HK-2 (cell line): ENCODE measurements around the gene IFNL1.
"Not testable (repeated sequence)": the region's sequence is repeated elsewhere in the genome, so short reads cannot be mapped to it uniquely, and the experiment has no call there.

ENCODE experiments used
- DNase-seq: peaks from one replicate; pipeline ENCODE4 v3.0.0-alpha.2; 2018; ENCODE audit not compliant: unreplicated experiment

The IFNL1 gene

GRCh38 chr19:39270036-39270871 lies 26.0 kb upstream of the IFNL1 start:
- DNase-seq, result no peak

GRCh38 chr19:39273859-39274258 lies 22.3 kb upstream of the IFNL1 start:
- DNase-seq, result not testable (repeated sequence)

GRCh38 chr19:39275578-39275977 lies 20.6 kb upstream of the IFNL1 start:
- no peak for DNase-seq

GRCh38 chr19:39276740-39277139 lies 19.5 kb upstream of the IFNL1 start:
- no peak for DNase-seq

- no peak for DNase-seq
Observed at GRCh38 chr19:39277598-39277997, 18.6 kb upstream of the IFNL1 start.

GRCh38 chr19:39282021-39282420 lies 14.2 kb upstream of the IFNL1 start:
- DNase-seq, result no peak

- no peak for DNase-seq
Observed at GRCh38 chr19:39284032-39284431, 12.2 kb upstream of the IFNL1 start.

GRCh38 chr19:39293394-39293793 lies 2.8 kb upstream of the IFNL1 start:
- no peak for DNase-seq

GRCh38 chr19:39296906-39297305 lies 699 bp downstream of the IFNL1 start:
- no peak for DNase-seq

GRCh38 chr19:39297931-39298634 lies 1.9 kb downstream of the IFNL1 start:
- no peak for DNase-seq

- DNase-seq, result no peak
Observed at GRCh38 chr19:39299404-39299803, 3.2 kb downstream of the IFNL1 start.

GRCh38 chr19:39299832-39300231 lies 3.6 kb downstream of the IFNL1 start:
- DNase-seq, result no peak

- no peak for DNase-seq
Observed at GRCh38 chr19:39301021-39301420, 4.8 kb downstream of the IFNL1 start.

- DNase-seq, result no peak
Observed at GRCh38 chr19:39301562-39301961, 5.4 kb downstream of the IFNL1 start.

GRCh38 chr19:39303373-39304184 lies 7.4 kb downstream of the IFNL1 start:
- DNase-seq, result peak; percentile 32

GRCh38 chr19:39304185-39304513 lies 7.9 kb downstream of the IFNL1 start:
- no peak for DNase-seq

GRCh38 chr19:39304701-39305571 lies 8.7 kb downstream of the IFNL1 start:
- no peak for DNase-seq

GRCh38 chr19:39306075-39306474 lies 9.9 kb downstream of the IFNL1 start:
- DNase-seq, result no peak

- no peak for DNase-seq
Observed at GRCh38 chr19:39307046-39307821, 11.0 kb downstream of the IFNL1 start.

GRCh38 chr19:39307822-39308530 lies 11.8 kb downstream of the IFNL1 start:
- DNase-seq, result no peak
